ENCODE measurements around the gene ADCY2. TPM values are rescaled to one million over a fixed set of nuclear protein-coding genes. Genes with fewer than 3 reads are reported as not detected.

The ADCY2 gene
- total and polyA plus RNA-seq, 9 of the 15 experiments (the other 6 are each of a cell fraction or from before 2014, with no cell fraction given) = 0.01 to 0.15 (median 0.03) TPM; not detected in 5

GRCh38 chr5:7382588-7382987 lies 13.3 kb upstream of the ADCY2 start:
- H3K4me3 ChIP-seq = no peak overlapping the region
- in situ Hi-C loops (cut with MboI) = no loop called here
- DNase-seq (ENCODE audit: extremely low read depth in 1 of 4, low spot score in 3 of 4) (no peak), ATAC-seq (no peak), FAIRE-seq (no peak)
- intact Hi-C loops (cut with micrococcal nuclease) = no loop called here
- ChIA-PET POLR2A (no interaction called here), CTCF (ENCODE audit: low intra/inter-chr PET ratio) (no interaction called here)
- no peaks in the 10 kb centered on the region for H3K9me3 ChIP-seq (replicated peaks; ENCODE audit: control insufficient read depth, insufficient read depth, low read depth, low read length)
- H2AFZ ChIP-seq (ENCODE audit: low read depth, low read length) = no peak overlapping the region
- H4K20me1 ChIP-seq (replicated peaks; ENCODE audit: control insufficient read depth, insufficient read depth, low read length) = no peaks in the 10 kb centered on the region
- BruUV-seq (replicated peaks) = no TSS peak
- H3K9ac ChIP-seq (ENCODE audit: insufficient read depth in 1 of 2, low read depth in 2 of 2, low read length in 2 of 2) = no peak overlapping the region
- H3K27me3 ChIP-seq (ENCODE audit: control insufficient read depth in 2 of 2, insufficient read depth in 2 of 2, low read length in 2 of 2) = no peaks in the 10 kb centered on the region
- no peak overlapping the region for H3K27ac ChIP-seq (ENCODE audit: extremely low read depth, low read depth, low read length)
- H3K4me1 ChIP-seq (replicated peaks in 1 of 2; ENCODE audit: control insufficient read depth in 2 of 2, insufficient read depth in 2 of 2, low read length in 2 of 2) = no peaks in the 10 kb centered on the region
- TF ChIP-seq TCF7L2 (IDR thresholded peaks at IDR 0.05; ENCODE audit: low read depth, low read length) = no peak
- H3K79me2 ChIP-seq (ENCODE audit: control insufficient read depth, insufficient read depth, low read length) = no peaks in the 10 kb centered on the region
- H3K9me1 ChIP-seq (ENCODE audit: control insufficient read depth, insufficient read depth, low read length) = no peaks in the 10 kb centered on the region
- 7% methylated on average over 2 of the region's 2 CpGs for WGBS (ENCODE audit: insufficient coverage, low coverage, missing lambda C conversion rate)
- H3K36me3 ChIP-seq (ENCODE audit: control insufficient read depth, insufficient read depth, low read length) = no peaks in the 10 kb centered on the region
- H3K4me2 ChIP-seq (ENCODE audit: insufficient read depth, low read length) = no peak overlapping the region

- ChIA-PET CTCF (ENCODE audit: low intra/inter-chr PET ratio) (no interaction called here), POLR2A (no interaction called here)
- H2AFZ ChIP-seq (ENCODE audit: low read depth, low read length) = no peak overlapping the region
- FAIRE-seq (no peak), ATAC-seq (no peak), DNase-seq (ENCODE audit: extremely low read depth in 1 of 4, low spot score in 3 of 4) (no peak)
- H3K4me3 ChIP-seq = no peak overlapping the region
- H3K27ac ChIP-seq (ENCODE audit: extremely low read depth, low read depth, low read length) = no peak overlapping the region
- intact Hi-C loops (cut with micrococcal nuclease) (no loop called here), in situ Hi-C loops (cut with MboI) (no loop called here)
- H3K9ac ChIP-seq (ENCODE audit: insufficient read depth in 1 of 2, low read depth in 2 of 2, low read length in 2 of 2) = no peak overlapping the region
- 1% methylated on average over 6 of the region's 6 CpGs for WGBS (ENCODE audit: insufficient coverage, low coverage, missing lambda C conversion rate)
- no TSS peak for BruUV-seq (replicated peaks)
- H3K36me3 ChIP-seq (ENCODE audit: control insufficient read depth, insufficient read depth, low read length) = no peaks in the 10 kb centered on the region
- no peaks in the 10 kb centered on the region for H3K27me3 ChIP-seq (ENCODE audit: control insufficient read depth in 2 of 2, insufficient read depth in 2 of 2, low read length in 2 of 2)
- H3K9me3 ChIP-seq (replicated peaks; ENCODE audit: control insufficient read depth, insufficient read depth, low read depth, low read length) = no peaks in the 10 kb centered on the region
- no peaks in the 10 kb centered on the region for H3K9me1 ChIP-seq (ENCODE audit: control insufficient read depth, insufficient read depth, low read length)
- H3K4me1 ChIP-seq (replicated peaks in 1 of 2; ENCODE audit: control insufficient read depth in 2 of 2, insufficient read depth in 2 of 2, low read length in 2 of 2) = no peaks in the 10 kb centered on the region
- TF ChIP-seq ZNF444 (CRISPR knock-in tag; IDR thresholded peaks at IDR 0.05) (no peak), MTF1 (CRISPR knock-in tag; IDR thresholded peaks at IDR 0.05; ENCODE audit: borderline replicate concordance) (no peak), CREB1 (IDR thresholded peaks at IDR 0.05) (no peak), CREB1 (CRISPR knock-in tag; IDR thresholded peaks at IDR 0.05) (no peak), CEBPZ (IDR thresholded peaks at IDR 0.05; ENCODE audit: borderline replicate concordance, low read depth, low read length) (no peak), FOXP1 (CRISPR knock-in tag; IDR thresholded peaks at IDR 0.05) (no peak), ZNF436 (CRISPR knock-in tag; IDR thresholded peaks at IDR 0.05) (no peak), MLX (CRISPR knock-in tag; conservative IDR thresholded peaks at IDR 0.05) (no peak), MAX (CRISPR knock-in tag; IDR thresholded peaks at IDR 0.05) (no peak)
- H3K79me2 ChIP-seq (ENCODE audit: control insufficient read depth, insufficient read depth, low read length) = no peaks in the 10 kb centered on the region
- H3K4me2 ChIP-seq (ENCODE audit: insufficient read depth, low read length) = no peak overlapping the region
- no peaks in the 10 kb centered on the region for H4K20me1 ChIP-seq (replicated peaks; ENCODE audit: control insufficient read depth, insufficient read depth, low read length)
These were observed 10.3 kb upstream of the ADCY2 start for GRCh38 chr5:7385681-7386080.

Measured in K562 (cell line).